GM12878 (cell line): Measurements from ENCODE around the gene CXCL1. TPM values are rescaled to one million over a fixed set of nuclear protein-coding genes. Genes with fewer than 3 reads are reported as not detected.

ENCODE experiments used
- ATAC-seq: fragments of 200-7000 bp; cut with Tn5 transposase; 3 replicates; pipeline ENCODE4 v1.9.1; 2020; ENCODE audit warnings: mild to moderate bottlenecking, moderate library complexity
- Bru-seq: library from RNA; stranded (reverse); fragments of 400-500 nt; gene quantifications from one replicate; lab custom pipeline; 2021; lab: Mats Ljungman, UMichigan
- BruChase-seq, 2 experiments: library from RNA; stranded (reverse); fragments of 400-500 nt; gene quantifications; one replicate each; lab custom pipeline; 2021; lab: Mats Ljungman, UMichigan
- BruUV-seq: library from RNA; stranded (reverse); fragments of 400-500 nt; replicated peaks from 2 replicates; lab custom pipeline; 2021; lab: Mats Ljungman, UMichigan
- CTCF ChIA-PET: fragments of 300-600 bp; sonication (Branson Sonifier 250); formaldehyde crosslinking; extraction: SDS; loops from one replicate; lab custom pipeline; 2021; ENCODE audit warnings: inconsistent platforms; lab: Yijun Ruan, JAX
- POLR2A ChIA-PET: fragments of 350-600 bp; formaldehyde crosslinking; extraction: SDS; loops from one replicate; lab custom pipeline; 2021; ENCODE audit warnings: inconsistent platforms; lab: Charles Lee
- RAD21 ChIA-PET: fragments of 300-600 bp; sonication (Branson Sonifier 250); formaldehyde crosslinking; loops from one replicate; lab custom pipeline; 2023; ENCODE audit warnings: antibody characterized with exemption; ENCODE audit not compliant: unreplicated experiment; lab: Charles Lee
- SMC1A ChIA-PET: fragments of 300-600 bp; sonication (Branson Sonifier 250); formaldehyde crosslinking; loops from one replicate; lab custom pipeline; 2023; ENCODE audit not compliant: unreplicated experiment, uncharacterized antibody; lab: Charles Lee
- DNase-seq: peaks from one replicate; pipeline ENCODE4 v3.0.0-alpha.2; 2011; ENCODE audit warnings: low read depth, low spot score
- FAIRE-seq: peaks from 3 replicates; lab custom pipeline; 2011; peaks lifted over from hg19 to GRCh38; lab: Jason Lieb, UNC
- H2AFZ ChIP-seq: 2 replicates; pipeline ENCODE4 v1.6.0; 2011; ENCODE audit warnings: low read depth, low read length, control low read depth; ENCODE audit not compliant: control insufficient read depth
- H3K27ac ChIP-seq: 2 replicates; pipeline ENCODE4 v1.5.1; 2011; ENCODE audit warnings: control low read depth; ENCODE audit not compliant: control insufficient read depth, insufficient read depth
- H3K27me3 ChIP-seq, 2 experiments: replicated peaks in 1 of 2; 2 replicates each; pipeline versions ENCODE4 v1.6.0 to v1.6.1; 2011; ENCODE audit warnings: low read length in 1 of 2; ENCODE audit not compliant: control insufficient read depth in 2 of 2, insufficient read depth in 2 of 2
- H3K36me3 ChIP-seq, 2 experiments: 2 replicates each; pipeline ENCODE4 v1.5.1; 2011; ENCODE audit warnings: low read length in 1 of 2; ENCODE audit not compliant: control insufficient read depth in 2 of 2, insufficient read depth in 2 of 2
- H3K4me1 ChIP-seq: 2 replicates; pipeline ENCODE4 v1.6.1; 2011; ENCODE audit warnings: mild to moderate bottlenecking, low read length, moderate library complexity, mixed read lengths; ENCODE audit not compliant: control insufficient read depth, insufficient read depth
- H3K4me2 ChIP-seq: 2 replicates; pipeline ENCODE4 v1.6.0; 2011; ENCODE audit warnings: control low read depth; ENCODE audit not compliant: control insufficient read depth, insufficient read depth
- H3K4me3 ChIP-seq: fragments of 200-600 bp; sonication (generic); 2 replicates; pipeline ENCODE4 v1.5.1; 2016
- H3K79me2 ChIP-seq: 2 replicates; pipeline ENCODE4 v1.6.0; 2011; ENCODE audit warnings: low read length; ENCODE audit not compliant: control insufficient read depth, insufficient read depth
- H3K9ac ChIP-seq: 2 replicates; pipeline ENCODE4 v1.8.0; 2011; ENCODE audit warnings: low read length, control low read depth, mixed read lengths; ENCODE audit not compliant: control insufficient read depth, insufficient read depth
- H3K9me3 ChIP-seq: replicated peaks from 3 replicates; pipeline ENCODE4 v1.5.1; 2011; ENCODE audit warnings: mild to moderate bottlenecking, low read length; ENCODE audit not compliant: control insufficient read depth, insufficient read depth
- H4K20me1 ChIP-seq: 2 replicates; pipeline ENCODE4 v1.6.0; 2011; ENCODE audit not compliant: control insufficient read depth, insufficient read depth
- ATF2 ChIP-seq: IDR thresholded peaks from 2 replicates; pipeline ENCODE4 v1.6.1; 2012; ENCODE audit warnings: low read length, inconsistent platforms
- ATF3 ChIP-seq: IDR thresholded peaks from 2 replicates; pipeline ENCODE4 v1.6.1; 2011; ENCODE audit warnings: low read depth, mild to moderate bottlenecking, low read length, moderate library complexity, borderline replicate concordance; ENCODE audit errors: extremely low read depth
- ESRRA ChIP-seq: IDR thresholded peaks from 2 replicates; pipeline ENCODE4 v1.6.1; 2012; ENCODE audit warnings: mild to moderate bottlenecking, low read length, improper control_type of control experiment
- IKZF2 ChIP-seq, 2 experiments: fragments of 450-650 bp; IDR thresholded peaks; 2 replicates each; pipeline ENCODE4 v1.6.1; 2017; ENCODE audit warnings: mild to moderate bottlenecking in 2 of 2, moderate library complexity in 2 of 2
- MTA2 ChIP-seq: fragments of 450-650 bp; IDR thresholded peaks from 2 replicates; pipeline ENCODE4 v1.6.1; 2016; ENCODE audit warnings: low read depth, mild to moderate bottlenecking, moderate library complexity
- NR2C2 ChIP-seq: IDR thresholded peaks from 2 replicates; pipeline ENCODE4 v1.6.1; 2011; ENCODE audit warnings: borderline replicate concordance, low read depth; ENCODE audit not compliant: control insufficient read depth, insufficient read length
- POLR2AphosphoS2 ChIP-seq: IDR thresholded peaks from 2 replicates; pipeline ENCODE4 v1.6.1; 2011; ENCODE audit warnings: low read depth, mild to moderate bottlenecking, low read length, improper control_type of control experiment, moderate library complexity
- POU2F2 ChIP-seq: IDR thresholded peaks from 3 replicates; pipeline ENCODE4 v1.6.1; 2011; ENCODE audit warnings: low read depth, mild to moderate bottlenecking, low read length, borderline replicate concordance
- RBBP5 ChIP-seq: fragments of 200-600 bp; sonication (generic); conservative IDR thresholded peaks from 2 replicates; pipeline ENCODE4 v1.6.1; 2016
- WRNIP1 ChIP-seq: IDR thresholded peaks from 2 replicates; pipeline ENCODE4 v1.6.1; 2011; ENCODE audit warnings: low read depth, low read length, improper control_type of control experiment, borderline replicate concordance
- ZBTB33 ChIP-seq: fragments of 450-650 bp; IDR thresholded peaks from 2 replicates; pipeline ENCODE4 v1.6.1; 2017; ENCODE audit warnings: mild to moderate bottlenecking
- WGBS: methylation state at CpG from one replicate; pipeline ENCODE4 v1.1.6; 2016; ENCODE audit warnings: low lambda C conversion rate; ENCODE audit not compliant: insufficient replicate concordance, insufficient coverage; ENCODE audit errors: missing lambda C conversion rate; 5-methylcytosine and 5-hydroxymethylcytosine counted together
- in situ Hi-C: fragments of 300-500 bp; cut with MboI; formaldehyde crosslinking; loops from 9 replicates; pipeline ENCODE4 v1.14.3; 2018; ENCODE audit warnings: mixed read lengths
- intact Hi-C: fragments of 100-400 bp; cut with micrococcal nuclease; formaldehyde crosslinking; loops from one replicate; pipeline ENCODE4 v1.14.2; 2022; ENCODE audit not compliant: unreplicated experiment
- long read RNA-seq, 2 experiments: library from polyadenylated mRNA; unstranded; transcript quantifications; one replicate each; pipeline ENCODE4 v2.0.0, GENCODE V29; 2019 to 2020
- polyA minus RNA-seq, 3 experiments: library from RNA; depleted of rRNA, polyadenylated mRNA; stranded (reverse); fragments of >200 nt; gene quantifications; 2 replicates each; pipeline ENCODE4 v1.2.3, GENCODE V29; 2011
- polyA plus RNA-seq, 11 experiments: library from polyadenylated mRNA; depleted of rRNA in 4 of 11; unstranded in 6 of 11; stranded (reverse) in 5 of 11; fragments of >200 nt; fragmentation: Nextera tagmentation in 4 of 11; fragmentation: Illumina TruSeq in 1 of 11; extraction: Ambion mirVana in 4 of 11; extraction: Trizol in 1 of 11; gene quantifications; 1 replicate in 1 of 11; 2 replicates in 10 of 11; pipeline versions ENCODE4 v1.2.1 to v1.2.3, GENCODE V29; 2011 to 2016; ENCODE audit warnings: inconsistent platforms in 2 of 11, missing spikeins in 2 of 11, low read depth in 1 of 11
- total RNA-seq, 4 experiments: library from RNA; depleted of rRNA in 3 of 4; stranded (reverse); fragments of >200 nt in 3 of 4; fragmentation: Illumina TruSeq in 1 of 4; extraction: Trizol in 1 of 4; gene quantifications; 2 replicates each; pipeline versions ENCODE4 v1.2.1 to v1.2.3, GENCODE V29; 2013 to 2021

CXCL1 gene
- not detected in 2 replicates for total RNA-seq (2013; cell fraction: nucleolus; rRNA removed)
- total RNA-seq (2014; rRNA removed) (not detected in 2 replicates), total RNA-seq (2014; rRNA removed; fragmentation: Illumina TruSeq; extraction: Trizol) (not detected in 2 replicates), total RNA-seq (2021) (not detected in 2 replicates), polyA plus RNA-seq (2011; rRNA removed) (not detected in 2 replicates), polyA plus RNA-seq (2014; fragmentation: Illumina TruSeq; extraction: Trizol) (not detected in 2 replicates), polyA plus RNA-seq (2014; fragmentation: Nextera tagmentation; extraction: Ambion mirVana) (not detected), polyA plus RNA-seq (2014; rRNA removed) (not detected in 2 replicates), polyA plus RNA-seq (2016; fragmentation: Nextera tagmentation; extraction: Ambion mirVana) (not detected), polyA minus RNA-seq (2011; rRNA and poly(A)+ RNA removed) (not detected in 2 replicates), Bru-seq, nascent RNA (not detected), BruChase-seq, experiment 1, labeled RNA remaining after a 6-hour chase (percentile 21 among the genes with signal in this experiment), BruChase-seq, experiment 2, labeled RNA remaining after a 2-hour chase (not detected)
- polyA plus RNA-seq (2011; ENCODE audit: low read depth) = not detected
- not detected in 2 replicates for polyA plus RNA-seq (2011; cell fraction: cytosol; rRNA removed)
- not detected in 2 replicates for polyA plus RNA-seq (2011; cell fraction: nucleus; rRNA removed)
- polyA plus RNA-seq (2012) = not detected in 2 replicates
- polyA minus RNA-seq (2011; cell fraction: cytosol; rRNA and poly(A)+ RNA removed) = not detected in 2 replicates
- not detected in 2 replicates for polyA minus RNA-seq (2011; cell fraction: nucleus; rRNA and poly(A)+ RNA removed)
- long read RNA-seq, experiment 1 = 0 reads
- long read RNA-seq, experiment 2 = 0 reads

- Histone ChIP-seq H3K9me3 (no peaks in the 10 kb centered on the region), H2AFZ (no peak within 1 kb of the TSS), H3K4me2 (no peak within 1 kb of the TSS), H3K27ac (no peak within 1 kb of the TSS), H3K36me3 (no peaks in the 10 kb centered on the region), H3K4me3 (no peak within 1 kb of the TSS), H4K20me1 (no peaks in the 10 kb centered on the region), H3K9ac (no peak within 1 kb of the TSS), H3K27me3 (peaks cover 2 to 8% of the 10 kb centered on the region in 2 experiments; a peak in 2 of 4 replicates), H3K79me2 (no peaks in the 10 kb centered on the region), H3K4me1 (no peaks in the 10 kb centered on the region)
- FAIRE-seq = no peak
- DNase-seq = no peak
- TF ChIP-seq ATF3 = no peak
- TF ChIP-seq ZBTB33 = no peak
- TF ChIP-seq WRNIP1 = no peak
- TF ChIP-seq NR2C2 = no peak
- TF ChIP-seq ATF2 = no peak
- no peak for TF ChIP-seq POU2F2
- no peak for TF ChIP-seq MTA2
- no peak for TF ChIP-seq POLR2AphosphoS2
- TF ChIP-seq RBBP5 = no peak
- no peak for TF ChIP-seq IKZF2 (IDR thresholded peaks at IDR 0.05)
- no peak for TF ChIP-seq ESRRA
- ChIA-PET SMC1A (no interaction called here), POLR2A (no interaction called here), RAD21 (no interaction called here), CTCF (no interaction called here)
- ATAC-seq = no peak; the same call in 2 of the 3 replicates
- intact Hi-C loops (loop anchor here (5.0 to 10.0 kb wide), 2 partner anchors 258 to 295 kb away; no protein-coding TSS in a partner anchor), in situ Hi-C loops (no loop called here)
- whole genome bisulfite sequencing = 31% methylated on average over 39 of the region's 61 CpGs
- no TSS peak for BruUV-seq
Measured at GRCh38 chr4:73869130-73870055, at the start of gene CXCL1. TSS of gene CXCL1 (plus strand) at chr4:73869393. CDS start at chr4:73869471, 78 bp downstream.
